SJCRH30 (cell line): ENCODE data around the gene TEX29. TPM values are rescaled to one million over a fixed set of nuclear protein-coding genes. Genes with fewer than 3 reads are reported as not detected.
A peak's percentile ranks its signal among the peaks of the same experiment; 100 is the strongest.

Experiments
- DNase-seq, 2 experiments: peaks; one replicate each; pipeline ENCODE4 v3.0.0-alpha.2; 2015 to 2020
- H3K27ac ChIP-seq: fragments of 250-450 bp; sonication (Bioruptor Pico); 2 replicates; pipeline ENCODE4 v1.5.1; 2020; ENCODE audit warnings: mild to moderate bottlenecking, moderate library complexity
- H3K27me3 ChIP-seq: fragments of 250-450 bp; sonication (Bioruptor Pico); 2 replicates; pipeline ENCODE4 v1.5.1; 2020; ENCODE audit warnings: mild to moderate bottlenecking, moderate library complexity
- H3K36me3 ChIP-seq: fragments of 250-450 bp; sonication (Bioruptor Pico); 2 replicates; pipeline ENCODE4 v1.5.1; 2020; ENCODE audit warnings: mild to moderate bottlenecking, moderate library complexity
- H3K4me1 ChIP-seq: fragments of 250-450 bp; sonication (Bioruptor Pico); 2 replicates; pipeline ENCODE4 v1.5.1; 2020; ENCODE audit warnings: mild to moderate bottlenecking, moderate library complexity
- H3K4me3 ChIP-seq: fragments of 250-450 bp; sonication (Bioruptor Pico); 2 replicates; pipeline ENCODE4 v1.5.1; 2020; ENCODE audit warnings: mild to moderate bottlenecking, moderate library complexity
- H3K9me3 ChIP-seq: fragments of 250-450 bp; sonication (Bioruptor Pico); replicated peaks from 2 replicates; pipeline ENCODE4 v1.5.1; 2020; ENCODE audit warnings: mild to moderate bottlenecking, moderate library complexity
- total RNA-seq: library from RNA; depleted of rRNA; stranded (reverse); fragments of >200 nt; shearing (Covaris generic); gene quantifications from 2 replicates; pipeline ENCODE4 v1.2.3, GENCODE V29; 2014

TEX29 gene
- total RNA-seq, 1 experiment from 2014 or later = not detected

GRCh38 chr13:111304041-111304544 is 16.3 kb upstream of the TEX29 start:
- Histone ChIP-seq H3K4me1 (no peaks in the 10 kb centered on the region), H3K27ac (no peak overlapping the region), H3K36me3 (peaks cover 13% of the 10 kb centered on the region; the same call in 1 of the 2 replicates), H3K27me3 (no peaks in the 10 kb centered on the region), H3K9me3 (no peaks in the 10 kb centered on the region), H3K4me3 (no peak overlapping the region)
- no peak for DNase-seq

GRCh38 chr13:111304603-111305289 is 15.7 kb upstream of the TEX29 start:
- no peak overlapping the region for H3K27ac ChIP-seq
- no peaks in the 10 kb centered on the region for H3K27me3 ChIP-seq
- no peak overlapping the region for H3K4me3 ChIP-seq
- no peaks in the 10 kb centered on the region for H3K9me3 ChIP-seq
- no peaks in the 10 kb centered on the region for H3K4me1 ChIP-seq
- H3K36me3 ChIP-seq = peaks cover 13% of the 10 kb centered on the region; the same call in 1 of the 2 replicates
- DNase-seq = no peak

DNA sequence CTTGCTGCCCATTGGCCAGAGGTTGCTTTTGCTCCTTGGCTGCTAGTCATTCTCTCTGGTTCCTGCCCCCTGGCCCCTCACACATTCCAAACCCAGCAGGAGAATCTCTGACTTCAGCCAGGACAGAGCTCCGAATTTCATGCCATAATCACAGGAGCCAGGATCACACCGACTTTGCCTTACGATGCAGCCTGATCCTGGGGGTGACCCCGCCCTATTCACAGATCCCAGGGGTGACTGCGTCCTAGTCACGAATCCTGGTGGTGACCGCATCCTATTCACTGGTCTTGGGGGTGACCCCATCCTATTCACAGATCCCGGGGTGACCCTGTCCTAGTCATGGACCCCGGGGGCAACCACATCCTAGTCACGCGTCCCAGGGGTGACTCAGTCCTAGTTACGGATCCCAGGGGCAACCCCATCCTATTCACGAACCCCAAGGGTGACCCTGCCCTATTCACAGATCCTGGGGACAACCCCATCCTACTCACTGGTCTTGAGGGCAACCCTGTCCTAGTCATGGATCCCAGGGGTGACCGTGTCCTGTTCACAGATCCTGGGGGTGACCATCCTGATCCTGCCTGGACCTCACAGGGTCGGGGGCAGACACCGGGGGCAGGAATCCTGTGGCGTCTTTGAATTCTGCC is 7.4 kb upstream of the TEX29 start:
- Histone ChIP-seq H3K36me3 (peaks cover 3% of the 10 kb centered on the region; the same call in 1 of the 2 replicates), H3K9me3 (no peaks in the 10 kb centered on the region), H3K27ac (no peak overlapping the region), H3K27me3 (no peaks in the 10 kb centered on the region), H3K4me1 (peaks cover 13% of the 10 kb centered on the region; the same call in 1 of the 2 replicates), H3K4me3 (no peak overlapping the region)
- DNase-seq = no peak

- Histone ChIP-seq H3K27me3 (no peaks in the 10 kb centered on the region), H3K36me3 (peaks cover 3% of the 10 kb centered on the region; the same call in 1 of the 2 replicates), H3K4me3 (no peak overlapping the region), H3K4me1 (peaks cover 13% of the 10 kb centered on the region; the same call in 1 of the 2 replicates), H3K9me3 (no peaks in the 10 kb centered on the region), H3K27ac (no peak overlapping the region)
- DNase-seq = no peak
These were observed 6.5 kb upstream of the TEX29 start for GRCh38 chr13:111313911-111314425.

DNA sequence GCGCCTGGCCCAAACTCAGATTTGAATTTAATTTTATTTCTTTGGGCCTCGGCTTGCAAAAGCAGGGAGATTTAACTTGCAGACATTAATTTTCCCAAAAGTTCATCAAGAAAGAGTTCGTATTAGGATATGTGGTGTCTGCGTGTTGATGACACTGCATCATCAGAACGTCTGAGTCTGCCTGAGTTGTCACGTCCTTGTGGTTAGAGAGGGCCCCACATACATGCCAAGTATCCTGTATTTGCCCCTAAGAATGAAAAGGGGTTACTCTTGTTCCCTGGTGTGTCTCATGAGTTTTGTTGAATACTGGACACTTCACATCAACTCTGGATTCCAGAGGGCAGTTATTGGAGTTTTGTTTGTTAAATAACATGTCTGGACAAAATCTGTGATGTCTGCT is 5.6 kb upstream of the TEX29 start:
- Histone ChIP-seq H3K27ac (peak overlapping the region; percentile 29; the same call in 1 of the 2 replicates), H3K9me3 (no peaks in the 10 kb centered on the region), H3K4me3 (no peak overlapping the region), H3K27me3 (no peaks in the 10 kb centered on the region), H3K4me1 (peaks cover 13% of the 10 kb centered on the region; the same call in 1 of the 2 replicates), H3K36me3 (0 out of 2 replicates have a peak, but pooled peaks cover 3% of the 10 kb centered on the region)
- DNase-seq = no peak

DNA sequence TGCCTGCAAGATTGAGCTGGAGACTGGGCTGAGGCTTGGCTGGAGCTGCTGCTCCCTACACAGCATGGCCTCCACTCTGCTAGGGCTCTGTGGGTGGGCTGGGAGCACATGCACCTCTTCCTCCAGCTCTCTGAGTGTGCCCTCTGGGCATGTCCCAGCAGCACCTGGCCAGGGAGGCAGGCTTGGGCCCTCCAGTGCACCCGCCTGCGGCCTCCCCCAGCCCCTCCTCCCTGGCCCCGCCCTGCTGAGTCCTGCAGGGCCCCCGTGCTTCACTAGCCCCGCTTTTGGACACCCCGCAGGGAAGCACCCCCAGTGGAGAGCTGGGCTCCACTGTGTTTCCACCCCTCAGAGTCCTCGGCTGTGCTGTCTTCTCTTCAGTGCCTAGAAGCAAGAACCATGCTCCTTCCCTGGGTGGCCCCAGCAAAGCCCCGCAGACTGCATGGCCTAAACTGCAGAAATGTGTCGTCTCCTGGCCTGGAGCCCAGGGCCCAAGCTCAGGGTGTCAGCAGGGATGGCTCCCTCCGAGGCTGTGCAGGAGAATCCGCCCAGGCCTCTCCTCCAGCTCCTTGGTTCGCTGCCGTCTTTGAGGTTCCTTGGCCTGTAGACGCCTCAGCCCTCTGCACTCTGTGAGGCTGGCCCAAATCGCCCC is 5.0 kb upstream of the TEX29 start:
- H3K4me1 ChIP-seq = peaks cover 13% of the 10 kb centered on the region; the same call in 1 of the 2 replicates
- no peaks in the 10 kb centered on the region for H3K27me3 ChIP-seq
- H3K4me3 ChIP-seq = no peak overlapping the region
- H3K27ac ChIP-seq = peak overlapping the region; percentile 29; the same call in 1 of the 2 replicates
- H3K36me3 ChIP-seq = 0 out of 2 replicates have a peak, but pooled peaks cover 3% of the 10 kb centered on the region
- DNase-seq = peak; percentile 85 to 86
- H3K9me3 ChIP-seq = no peaks in the 10 kb centered on the region

GRCh38 chr13:111316161-111316730 is 4.2 kb upstream of the TEX29 start:
- no peak for DNase-seq
- H3K9me3 ChIP-seq = no peaks in the 10 kb centered on the region
- H3K27ac ChIP-seq = no peak overlapping the region
- H3K4me1 ChIP-seq = peaks cover 13% of the 10 kb centered on the region; the same call in 1 of the 2 replicates
- no peaks in the 10 kb centered on the region for H3K27me3 ChIP-seq
- 0 out of 2 replicates have a peak, but pooled peaks cover 3% of the 10 kb centered on the region for H3K36me3 ChIP-seq
- no peak overlapping the region for H3K4me3 ChIP-seq

- H3K4me1 ChIP-seq = peaks cover 14% of the 10 kb centered on the region
- H3K9me3 ChIP-seq = no peaks in the 10 kb centered on the region
- no peak overlapping the region for H3K4me3 ChIP-seq
- no peak for DNase-seq
- H3K36me3 ChIP-seq = 0 out of 2 replicates have a peak, but pooled peaks cover 3% of the 10 kb centered on the region
- H3K27ac ChIP-seq = no peak overlapping the region
- H3K27me3 ChIP-seq = no peaks in the 10 kb centered on the region
These were observed 3.3 kb upstream of the TEX29 start for GRCh38 chr13:111317042-111317550.

- Histone ChIP-seq H3K9me3 (no peaks in the 10 kb centered on the region), H3K4me1 (peaks cover 21% of the 10 kb centered on the region), H3K27ac (no peak overlapping the region), H3K36me3 (0 out of 2 replicates have a peak, but pooled peaks cover 3% of the 10 kb centered on the region), H3K4me3 (no peak overlapping the region), H3K27me3 (no peaks in the 10 kb centered on the region)
- DNase-seq = no peak
These were observed 2.7 kb upstream of the TEX29 start for GRCh38 chr13:111317571-111318345.

DNA sequence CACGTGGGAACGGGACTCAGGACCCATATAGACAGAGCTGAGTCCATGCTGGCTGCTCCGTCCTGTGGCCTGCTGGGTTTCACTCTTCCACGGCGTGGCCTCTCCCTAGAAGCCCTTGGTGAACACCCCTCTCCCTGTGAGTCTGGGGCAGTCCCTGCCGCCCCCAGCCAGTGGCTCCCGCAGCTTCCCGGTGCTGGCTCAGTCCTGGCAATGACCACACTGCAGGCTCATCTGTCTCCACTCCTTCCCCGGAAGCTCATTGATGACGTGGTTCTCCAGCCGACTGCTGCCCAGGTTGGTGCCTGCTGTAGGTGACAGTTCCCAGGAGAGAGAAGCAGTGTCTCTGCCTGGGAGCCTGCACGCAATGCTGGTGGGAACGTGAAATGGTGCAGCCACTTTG is 2.1 kb upstream of the TEX29 start:
- no peak overlapping the region for H3K27ac ChIP-seq
- H3K27me3 ChIP-seq = no peaks in the 10 kb centered on the region
- no peak overlapping the region for H3K4me3 ChIP-seq
- no peak for DNase-seq
- H3K9me3 ChIP-seq = no peaks in the 10 kb centered on the region
- no peaks in the 10 kb centered on the region for H3K36me3 ChIP-seq
- H3K4me1 ChIP-seq = peaks cover 24% of the 10 kb centered on the region

- Histone ChIP-seq H3K27me3 (no peaks in the 10 kb centered on the region), H3K36me3 (no peaks in the 10 kb centered on the region), H3K4me1 (peaks cover 34% of the 10 kb centered on the region), H3K4me3 (no peak overlapping the region), H3K9me3 (no peaks in the 10 kb centered on the region), H3K27ac (no peak overlapping the region)
- DNase-seq = no peak
These were observed 921 bp upstream of the TEX29 start for GRCh38 chr13:111319521-111319920.

- Histone ChIP-seq H3K27me3 (no peaks in the 10 kb centered on the region), H3K4me1 (peaks cover 22% of the 10 kb centered on the region), H3K4me3 (no peak overlapping the region), H3K27ac (peak overlapping the region; percentile 22; the same call in 1 of the 2 replicates), H3K9me3 (no peaks in the 10 kb centered on the region), H3K36me3 (no peaks in the 10 kb centered on the region)
- DNase-seq = peak; percentile 48 to 67
These were observed 1.8 kb downstream of the TEX29 start for GRCh38 chr13:111322001-111322915.

- peaks cover 22% of the 10 kb centered on the region for H3K4me1 ChIP-seq
- peak overlapping the region; percentile 22; the same call in 1 of the 2 replicates for H3K27ac ChIP-seq
- no peaks in the 10 kb centered on the region for H3K9me3 ChIP-seq
- no peaks in the 10 kb centered on the region for H3K27me3 ChIP-seq
- no peaks in the 10 kb centered on the region for H3K36me3 ChIP-seq
- DNase-seq = peak; percentile 74 to 84
- no peak overlapping the region for H3K4me3 ChIP-seq
These were observed 2.5 kb downstream of the TEX29 start for GRCh38 chr13:111322916-111323331.
